ENCODE data around the gene EFNA2. TPM values are rescaled to one million over a fixed set of nuclear protein-coding genes. Genes with fewer than 3 reads are reported as not detected.

EFNA2 gene
- total RNA-seq, 1 experiment from 2014 or later = not detected

GRCh38 chr19:1264801-1265614 is 20.7 kb upstream of the EFNA2 start:
- DNase-seq (peak; percentile 90), ATAC-seq (peak; percentile 10)
- H3K27me3 ChIP-seq (ENCODE audit: low read length) = no peaks in the 10 kb centered on the region
- POLR2A ChIA-PET (ENCODE audit: unreplicated experiment) = interaction anchor here (0.9 kb wide), 1 partner anchor 12 kb away, joined by 4 read pairs; no protein-coding TSS in a partner anchor
- no TSS peak for BruUV-seq (replicated peaks)
- intact Hi-C loops (cut with micrococcal nuclease) = no loop called here
- no peaks in the 10 kb centered on the region for H4K20me1 ChIP-seq (ENCODE audit: low read length)
- TF ChIP-seq EZH2phosphoT487 (IDR thresholded peaks at IDR 0.05; ENCODE audit: borderline replicate concordance, low read length) (no peak), CTCF (conservative IDR thresholded peaks at IDR 0.05; ENCODE audit: low read depth, low read length) (no peak), EZH2 (IDR thresholded peaks at IDR 0.05; ENCODE audit: low read length, unreplicated experiment) (no peak)
- H3K4me2 ChIP-seq (ENCODE audit: low read length) = peak overlapping the region; percentile 70
- H3K27ac ChIP-seq (ENCODE audit: low read length) = peak overlapping the region; percentile 63
- peaks cover 61% of the 10 kb centered on the region for H3K4me1 ChIP-seq (ENCODE audit: insufficient read depth, low read length)
- no peaks in the 10 kb centered on the region for H3K36me3 ChIP-seq (ENCODE audit: low read depth, low read length)
- H3F3A ChIP-seq (ENCODE audit: low read length, unreplicated experiment) = no peaks in the 10 kb centered on the region
- H3K79me2 ChIP-seq (ENCODE audit: low read length) = peaks cover 17% of the 10 kb centered on the region
- H2AFZ ChIP-seq (ENCODE audit: low read length) = no peak overlapping the region
- no peaks in the 10 kb centered on the region for H3K9me2 ChIP-seq (replicated peaks; ENCODE audit: low read length)
- H3K4me3 ChIP-seq (ENCODE audit: low read length) = no peak overlapping the region
- CTCF ChIA-PET = interaction anchor here (0.7 to 3.8 kb wide), 2 partner anchors 19 to 21 kb away, joined by 3 to 124 read pairs; no protein-coding TSS in a partner anchor
- H3K9me3 ChIP-seq (ENCODE audit: low read length) = no peaks in the 10 kb centered on the region
- H3K9ac ChIP-seq (ENCODE audit: low read length) = no peak overlapping the region

DNA sequence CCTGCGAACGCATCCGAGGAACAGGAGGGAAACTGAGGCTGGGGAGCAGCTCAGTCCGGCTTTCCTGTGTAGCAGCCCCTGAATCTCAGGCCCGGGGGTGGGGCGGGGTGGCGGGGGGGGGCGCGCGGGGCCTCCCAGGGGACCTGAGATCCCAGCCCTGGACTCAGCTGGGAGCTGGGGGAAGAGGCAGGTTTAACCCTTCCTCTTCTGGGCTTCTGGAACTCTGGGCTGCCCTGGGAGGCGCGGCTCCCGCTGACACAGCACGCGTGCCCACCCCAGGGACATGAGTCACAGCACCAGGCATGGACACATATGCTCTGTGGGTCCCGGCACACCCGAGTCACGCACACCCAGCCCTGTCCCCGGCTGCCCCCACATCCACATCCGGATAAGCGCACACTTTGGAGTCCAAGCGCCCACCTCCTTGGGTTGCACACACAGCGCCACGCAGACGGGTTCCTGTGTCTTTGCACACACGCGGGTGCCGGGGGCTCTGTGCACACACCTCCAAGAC is 20.0 kb upstream of the EFNA2 start:
- no peaks in the 10 kb centered on the region for H4K20me1 ChIP-seq (ENCODE audit: low read length)
- no peaks in the 10 kb centered on the region for H3K9me3 ChIP-seq (ENCODE audit: low read length)
- peak overlapping the region; percentile 67 for H3K4me3 ChIP-seq (ENCODE audit: low read length)
- ChIA-PET POLR2A (ENCODE audit: unreplicated experiment) (no interaction called here), CTCF (interaction anchor here (0.7 to 3.8 kb wide), 3 partner anchors 12 to 21 kb away, joined by 3 to 124 read pairs (median 13); no protein-coding TSS in a partner anchor)
- TF ChIP-seq EZH2 (IDR thresholded peaks at IDR 0.05; ENCODE audit: low read length, unreplicated experiment) = no peak
- TF ChIP-seq CTCF (conservative IDR thresholded peaks at IDR 0.05; ENCODE audit: low read depth, low read length) = no peak
- TF ChIP-seq EZH2phosphoT487 (IDR thresholded peaks at IDR 0.05; ENCODE audit: borderline replicate concordance, low read length) = no peak
- no peaks in the 10 kb centered on the region for H3K27me3 ChIP-seq (ENCODE audit: low read length)
- intact Hi-C loops (cut with micrococcal nuclease) = loop anchor here (1.0 kb wide), 1 partner anchor 21 kb away; no protein-coding TSS in a partner anchor
- no peaks in the 10 kb centered on the region for H3F3A ChIP-seq (ENCODE audit: low read length, unreplicated experiment)
- H3K9me2 ChIP-seq (replicated peaks; ENCODE audit: low read length) = no peaks in the 10 kb centered on the region
- no TSS peak for BruUV-seq (replicated peaks)
- ATAC-seq = peak; percentile 4
- H3K36me3 ChIP-seq (ENCODE audit: low read depth, low read length) = no peaks in the 10 kb centered on the region
- H3K79me2 ChIP-seq (ENCODE audit: low read length) = peaks cover 23% of the 10 kb centered on the region
- H3K4me1 ChIP-seq (ENCODE audit: insufficient read depth, low read length) = peaks cover 61% of the 10 kb centered on the region
- H3K27ac ChIP-seq (ENCODE audit: low read length) = peak overlapping the region; percentile 82
- H3K9ac ChIP-seq (ENCODE audit: low read length) = peak overlapping the region; percentile 66
- H3K4me2 ChIP-seq (ENCODE audit: low read length) = peak overlapping the region; percentile 96
- H2AFZ ChIP-seq (ENCODE audit: low read length) = peak overlapping the region; percentile 13; the same call in 1 of the 2 replicates
- DNase-seq = peak; percentile 52

Data from PC-3 (cell line).